Esophagus squamous epithelium (tissue), 5 donors: Measurements from ENCODE around the gene MYO9A. TPM values are rescaled to one million over a fixed set of nuclear protein-coding genes. Genes with fewer than 3 reads are reported as not detected.

Source experiments
- DNase-seq: peaks from one replicate; lab custom pipeline; 2025; lab: John Stamatoyannopoulos, UW
- H3K27ac ChIP-seq, 4 donors: fragments of 200-600 bp; sonication (generic); one replicate each; pipeline ENCODE4 v1.5.1; 2016 to 2019; ENCODE audit warnings: mild to moderate bottlenecking in 1 of 4
- H3K27me3 ChIP-seq, 4 donors: fragments of 200-600 bp; sonication (generic); 1 replicate in 3 of 4; 2 replicates in 1 of 4; pipeline versions ENCODE4 v1.5.1 to v1.6.0; 2017 to 2021; ENCODE audit warnings: antibody characterized with exemption in 1 of 4
- H3K36me3 ChIP-seq, 3 donors: fragments of 200-600 bp; sonication (generic); one replicate each; pipeline ENCODE4 v1.5.1; 2016 to 2019
- H3K4me1 ChIP-seq, 3 donors: fragments of 200-600 bp; sonication (generic); one replicate each; pipeline ENCODE4 v1.5.1; 2017 to 2019
- H3K4me3 ChIP-seq, 4 donors: fragments of 200-600 bp; sonication (generic); 1 replicate in 3 of 4; 2 replicates in 1 of 4; pipeline ENCODE4 v1.5.1; 2016 to 2019; ENCODE audit warnings: mild to moderate bottlenecking in 2 of 4, moderate library complexity in 1 of 4
- H3K9me3 ChIP-seq, 3 donors: fragments of 200-600 bp; sonication (generic); one replicate each; pipeline ENCODE4 v1.5.1; 2016 to 2019
- POLR2A ChIP-seq, 4 donors: fragments of 450-650 bp; IDR thresholded peaks; one replicate each; pipeline ENCODE4 v1.6.1; 2017; ENCODE audit warnings: antibody characterized with exemption in 4 of 4, mild to moderate bottlenecking in 4 of 4, moderate library complexity in 3 of 4
- WGBS, 2 donors: methylation state at CpG; one replicate each; pipeline ENCODE4 v1.1.5; 2018; 5-methylcytosine and 5-hydroxymethylcytosine counted together
- intact Hi-C: fragments of 100-400 bp; cut with DNase I; formaldehyde crosslinking; loops from one replicate; pipeline ENCODE4 v1.15.0; 2022
- total RNA-seq, 4 donors: library from RNA; depleted of rRNA; stranded (reverse); fragments of >200 nt; gene quantifications; one replicate each; pipeline ENCODE4 v1.1.0, GENCODE V29; 2016
- TF ChIP-seq, protein P1 (sequence below), 6 experiments: fragments of 450-650 bp in 4 of 6; fragments of 200-600 bp in 2 of 6; sonication (generic) in 2 of 6; IDR thresholded peaks; one replicate each; pipeline ENCODE4 v1.5.1; 2016 to 2019; ENCODE audit warnings: antibody characterized with exemption in 6 of 6, mild to moderate bottlenecking in 4 of 6, moderate library complexity in 4 of 6
- donor health status: DM: yes; HTN: yes; CAD: no.

Gene MYO9A
- total RNA-seq, 4 donors from 2014 or later: 18.2 to 62.0 (median 35.0) TPM

DNA sequence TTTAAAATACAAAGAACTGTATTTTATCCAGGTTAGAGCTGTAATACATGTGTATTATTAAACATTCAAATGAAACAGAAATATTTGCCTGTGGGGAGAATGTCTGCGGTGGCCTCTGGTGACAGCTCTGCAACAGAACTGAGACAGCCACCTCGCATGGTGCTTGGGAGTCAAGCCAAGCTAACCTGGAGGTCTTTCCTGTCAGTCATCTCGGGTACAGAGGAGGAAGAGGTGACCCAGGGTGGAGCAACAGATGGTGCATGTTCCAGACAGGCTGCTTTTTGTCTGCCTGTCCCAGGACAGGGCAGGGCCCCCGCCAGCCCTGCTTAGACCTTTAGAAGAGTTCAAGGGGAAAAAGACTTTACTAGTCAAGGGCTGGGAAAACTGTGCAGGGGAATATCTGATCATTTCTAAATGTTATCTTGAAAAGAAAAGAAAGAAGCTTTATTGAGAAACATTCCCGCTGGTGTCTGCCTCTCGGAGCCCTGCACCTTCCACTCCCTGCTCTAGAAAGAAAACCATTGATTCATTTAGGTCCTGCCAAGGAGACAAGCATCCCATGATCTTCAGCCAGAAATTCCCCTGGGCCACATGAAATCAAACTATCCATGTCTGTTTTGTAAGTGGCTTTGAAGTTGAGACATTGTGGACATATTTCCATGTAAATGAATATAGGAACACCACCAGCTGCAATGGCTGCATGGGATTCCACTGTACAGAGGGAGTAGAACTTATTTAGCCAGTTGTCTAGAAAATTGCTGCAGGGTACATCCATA is 313.1 kb downstream of the MYO9A start:
- H3K9me3 ChIP-seq: no peaks in the 10 kb centered on the region
- no peak for DNase-seq
- intact Hi-C loops: loop anchor here (10.0 kb wide), 1 partner anchor 350 kb away; no protein-coding TSS in a partner anchor
- H3K4me3 ChIP-seq: no peak overlapping the region
- TF ChIP-seq, protein P1, sequence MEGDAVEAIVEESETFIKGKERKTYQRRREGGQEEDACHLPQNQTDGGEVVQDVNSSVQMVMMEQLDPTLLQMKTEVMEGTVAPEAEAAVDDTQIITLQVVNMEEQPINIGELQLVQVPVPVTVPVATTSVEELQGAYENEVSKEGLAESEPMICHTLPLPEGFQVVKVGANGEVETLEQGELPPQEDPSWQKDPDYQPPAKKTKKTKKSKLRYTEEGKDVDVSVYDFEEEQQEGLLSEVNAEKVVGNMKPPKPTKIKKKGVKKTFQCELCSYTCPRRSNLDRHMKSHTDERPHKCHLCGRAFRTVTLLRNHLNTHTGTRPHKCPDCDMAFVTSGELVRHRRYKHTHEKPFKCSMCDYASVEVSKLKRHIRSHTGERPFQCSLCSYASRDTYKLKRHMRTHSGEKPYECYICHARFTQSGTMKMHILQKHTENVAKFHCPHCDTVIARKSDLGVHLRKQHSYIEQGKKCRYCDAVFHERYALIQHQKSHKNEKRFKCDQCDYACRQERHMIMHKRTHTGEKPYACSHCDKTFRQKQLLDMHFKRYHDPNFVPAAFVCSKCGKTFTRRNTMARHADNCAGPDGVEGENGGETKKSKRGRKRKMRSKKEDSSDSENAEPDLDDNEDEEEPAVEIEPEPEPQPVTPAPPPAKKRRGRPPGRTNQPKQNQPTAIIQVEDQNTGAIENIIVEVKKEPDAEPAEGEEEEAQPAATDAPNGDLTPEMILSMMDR (IDR thresholded peaks at IDR 0.05): no peak
- H3K27me3 ChIP-seq: no peaks in the 10 kb centered on the region
- no peak overlapping the region for H3K27ac ChIP-seq
- 77 to 78% methylated on average over 5 to 6 of the region's 6 CpGs for WGBS, 2 donors
- no peaks in the 10 kb centered on the region for H3K36me3 ChIP-seq
- H3K4me1 ChIP-seq: peaks cover 0 to 15% (median 0%) of the 10 kb centered on the region in 3 donors

DNA sequence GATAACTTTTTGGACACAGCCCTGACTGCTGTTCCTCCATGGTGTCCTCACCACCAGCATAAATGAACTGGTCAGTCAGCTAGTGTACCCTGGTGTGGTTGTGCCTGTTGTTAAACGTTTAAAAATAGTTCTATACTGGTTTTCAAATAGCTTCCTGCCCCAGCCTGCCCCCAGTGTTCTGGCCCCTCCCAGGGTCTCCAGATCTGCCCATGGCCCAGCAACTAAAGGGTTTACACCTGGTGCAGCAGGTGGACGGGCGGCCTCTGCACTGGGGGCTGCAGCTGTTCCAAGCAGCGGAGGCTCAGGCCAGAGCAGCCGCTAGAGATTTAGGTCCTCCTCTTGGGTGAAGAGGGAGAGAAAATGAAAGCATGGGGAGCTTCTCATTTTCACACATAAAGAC is 313.7 kb downstream of the MYO9A start:
- H3K36me3 ChIP-seq: no peaks in the 10 kb centered on the region
- 56 to 70% methylated on average over 3 to 5 of the region's 5 CpGs for WGBS, 2 donors
- peaks cover 0 to 15% (median 0%) of the 10 kb centered on the region in 3 donors for H3K4me1 ChIP-seq
- H3K4me3 ChIP-seq: no peak overlapping the region
- no peak overlapping the region for H3K27ac ChIP-seq
- TF ChIP-seq, protein P1 (IDR thresholded peaks at IDR 0.05): no peak
- no peak for TF ChIP-seq POLR2A (IDR thresholded peaks at IDR 0.05)
- no peak for DNase-seq
- H3K27me3 ChIP-seq: no peaks in the 10 kb centered on the region
- intact Hi-C loops: loop anchor here (10.0 kb wide), 1 partner anchor 351 kb away; no protein-coding TSS in a partner anchor
- no peaks in the 10 kb centered on the region for H3K9me3 ChIP-seq

DNA sequence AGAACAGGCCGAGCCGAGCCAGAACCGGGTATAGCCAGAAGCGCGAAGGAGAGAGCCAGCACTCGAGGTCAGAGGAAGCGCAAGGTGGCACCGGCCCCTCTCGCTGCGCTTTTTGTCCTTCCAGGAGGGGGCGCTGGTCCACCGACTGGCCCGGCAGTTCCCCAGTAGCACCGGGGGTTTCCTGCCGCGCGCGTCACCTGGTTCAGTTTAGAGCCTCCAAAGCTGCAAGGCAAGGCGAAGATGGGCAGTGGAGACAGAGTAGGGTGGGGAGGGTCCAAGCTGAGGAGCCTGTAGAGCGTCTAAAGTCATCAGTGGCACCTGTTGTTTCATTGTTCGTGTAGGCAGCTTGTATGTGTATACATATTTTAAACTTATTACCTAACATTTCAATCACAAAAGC is 315.2 kb downstream of the MYO9A start:
- DNase-seq: no peak
- intact Hi-C loops: loop anchor here (10.0 kb wide), 1 partner anchor 352 kb away; no protein-coding TSS in a partner anchor
- no peak for TF ChIP-seq POLR2A (IDR thresholded peaks at IDR 0.05)
- TF ChIP-seq, protein P1 (IDR thresholded peaks at IDR 0.05): no peak
- H3K4me3 ChIP-seq: no peak overlapping the region
- H3K9me3 ChIP-seq: no peaks in the 10 kb centered on the region
- no peaks in the 10 kb centered on the region for H3K27me3 ChIP-seq
- H3K27ac ChIP-seq: no peak overlapping the region
- 67 to 70% methylated on average over 13 to 21 of the region's 21 CpGs for WGBS, 2 donors
- peaks cover 0 to 15% (median 0%) of the 10 kb centered on the region in 3 donors for H3K4me1 ChIP-seq
- no peaks in the 10 kb centered on the region for H3K36me3 ChIP-seq

DNA sequence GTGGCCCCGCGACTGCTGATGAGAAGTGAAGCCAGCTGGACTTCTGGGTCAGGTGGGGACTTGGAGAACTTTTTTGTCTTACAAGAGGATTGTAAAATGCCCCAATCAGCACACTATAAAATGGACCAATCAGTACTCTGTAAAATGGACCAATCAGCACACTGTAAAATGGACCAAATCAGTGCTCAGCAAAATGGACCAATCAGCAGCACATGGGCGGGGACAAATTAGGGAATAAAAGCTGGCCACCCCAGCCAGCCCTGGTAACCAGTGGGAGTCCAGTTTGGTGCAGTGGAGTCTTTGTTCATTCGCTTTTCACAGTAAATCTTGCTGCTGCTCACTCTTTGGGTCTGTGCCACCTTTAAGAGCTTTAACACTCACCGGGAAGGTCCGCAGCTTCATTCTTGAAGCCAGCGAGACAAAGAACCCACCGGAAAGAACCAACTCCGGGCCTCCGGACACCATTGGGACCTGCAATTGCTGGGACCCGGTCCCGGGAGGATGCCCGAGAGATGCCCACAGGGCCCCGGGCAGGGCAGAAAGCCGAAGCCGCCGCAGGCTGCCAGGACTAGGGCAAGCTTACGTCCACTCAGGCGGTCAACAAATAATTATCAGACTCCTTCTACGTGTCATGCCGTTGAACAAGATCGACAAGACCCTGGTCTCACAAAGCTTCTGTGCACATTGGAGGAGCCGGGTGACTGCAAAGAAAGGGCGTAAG is 315.9 kb downstream of the MYO9A start:
- Histone ChIP-seq H3K9me3 (no peaks in the 10 kb centered on the region), H3K4me3 (no peak overlapping the region), H3K36me3 (no peaks in the 10 kb centered on the region), H3K27me3 (no peaks in the 10 kb centered on the region), H3K4me1 (peaks cover 0 to 15% (median 0%) of the 10 kb centered on the region in 3 donors), H3K27ac (no peak overlapping the region)
- intact Hi-C loops: loop anchor here (10.0 kb wide), 1 partner anchor 353 kb away; no protein-coding TSS in a partner anchor
- WGBS, 2 donors: 95 to 98% methylated on average over 14 to 16 of the region's 24 CpGs
- DNase-seq: no peak
- no peak for TF ChIP-seq POLR2A (IDR thresholded peaks at IDR 0.05)
- TF ChIP-seq, protein P1 (IDR thresholded peaks at IDR 0.05): no peak
